Activated naive CD4-positive, alpha-beta T cell treated with anti-CD3 and anti-CD28 coated beads, Interleukin-2, amount 50 U/mL, for 16 hours (primary cell): ENCODE data around the gene KRT2.

Experiments
- DNase-seq: peaks from one replicate; pipeline ENCODE4 v3.0.0-alpha.2; 2020

The KRT2 gene

DNA sequence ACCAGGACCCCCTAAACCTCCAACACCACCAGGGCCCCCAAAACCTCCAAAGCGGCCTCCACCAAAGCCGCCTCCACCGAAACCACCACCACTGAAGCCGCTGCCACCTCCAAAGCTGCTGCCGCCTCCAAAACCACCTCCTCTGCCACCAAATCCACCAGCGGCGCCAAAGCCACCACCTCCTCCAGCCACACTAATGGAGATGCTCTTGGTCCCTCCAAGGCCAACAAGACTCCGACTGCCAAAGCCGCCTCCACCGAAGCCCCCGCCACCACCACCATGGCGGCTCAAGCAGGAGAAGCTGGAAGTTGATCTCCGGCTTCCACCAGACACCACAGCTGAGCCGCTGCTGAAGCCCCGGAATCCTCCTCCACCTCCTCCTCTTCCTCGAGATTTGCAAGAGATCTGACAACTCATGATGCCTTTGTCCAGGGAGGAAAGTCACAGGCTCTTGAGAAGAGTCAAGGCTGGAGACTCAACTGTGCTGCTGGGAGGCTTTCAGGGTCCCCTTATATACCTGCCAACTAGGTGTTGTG lies at the start of gene KRT2:
Gene KRT2, minus strand, starts transcription at position 486 of the 536 bp plus-strand sequence. Its CDS starts 69 bp downstream, at position 417.
- DNase-seq, result no peak

- no peak for DNase-seq
Observed at GRCh38 chr12:52701281-52701680, 49.3 kb upstream of the KRT2 start.

- no peak for DNase-seq
Observed at GRCh38 chr12:52699960-52700359, 47.9 kb upstream of the KRT2 start.

- no peak for DNase-seq
Observed at GRCh38 chr12:52699373-52699772, 47.4 kb upstream of the KRT2 start.

DNA sequence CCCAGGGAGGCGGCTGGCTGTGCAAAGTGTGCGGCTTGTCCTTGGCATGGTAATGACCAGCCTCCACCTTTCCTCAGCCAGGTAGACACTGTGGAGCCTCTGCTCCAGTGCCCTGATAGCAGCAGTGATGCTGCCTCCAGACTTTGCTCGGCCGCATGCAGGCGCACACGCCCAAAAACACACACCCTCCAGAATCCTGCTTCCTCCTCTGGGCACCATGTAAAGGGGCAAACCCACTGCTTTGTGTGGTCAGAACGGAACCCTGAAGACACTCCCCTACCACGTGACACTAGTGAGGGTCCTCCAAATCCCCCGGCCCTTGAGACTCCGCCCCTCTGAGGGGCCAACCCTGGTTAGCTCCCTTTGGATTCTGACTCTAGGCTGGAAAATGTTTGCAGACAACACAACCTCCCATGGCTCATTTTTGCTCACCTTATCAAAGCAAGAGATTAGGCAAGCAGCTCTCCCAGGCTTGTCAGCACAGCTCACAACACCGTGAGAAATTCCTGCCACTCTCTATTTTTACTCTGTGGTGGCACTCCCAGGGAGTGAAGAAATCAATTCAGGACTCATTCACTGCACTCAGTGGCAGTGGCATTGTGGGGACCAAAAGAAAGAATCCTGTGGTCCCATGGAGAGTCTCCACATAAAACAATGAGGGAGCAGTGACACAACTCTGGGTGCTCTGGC lies 46.8 kb upstream of the KRT2 start:
- no peak for DNase-seq

DNA sequence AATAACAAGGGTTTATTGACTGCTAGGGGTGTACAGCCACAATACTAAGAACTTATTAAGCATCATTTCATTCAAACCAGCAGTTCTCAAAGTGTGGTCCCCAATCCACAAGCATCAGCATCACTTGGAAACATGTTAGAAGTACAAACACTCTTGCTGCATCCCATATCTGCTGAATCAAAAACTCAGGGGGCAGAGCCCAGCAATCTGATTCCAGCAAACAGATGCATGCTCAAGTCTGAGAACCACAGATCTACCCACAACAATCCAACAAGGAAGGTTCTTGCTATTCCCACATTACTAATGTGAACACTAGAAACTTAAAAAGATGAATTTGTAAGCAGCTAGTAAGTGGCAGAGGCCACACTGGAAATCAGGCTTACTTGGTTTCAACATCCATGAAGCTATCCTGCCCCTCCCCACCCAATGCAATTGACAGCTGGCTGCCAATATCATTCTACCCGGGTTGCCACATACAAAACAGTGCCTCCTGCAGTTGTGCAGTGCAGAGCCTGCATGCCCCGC lies 45.1 kb upstream of the KRT2 start:
- no peak for DNase-seq

- no peak for DNase-seq
Observed at GRCh38 chr12:52696588-52696987, 44.6 kb upstream of the KRT2 start.

GRCh38 chr12:52695039-52695438 lies 43.0 kb upstream of the KRT2 start:
- no peak for DNase-seq

- DNase-seq, result no peak
Observed at GRCh38 chr12:52694151-52694550, 42.1 kb upstream of the KRT2 start.

DNA sequence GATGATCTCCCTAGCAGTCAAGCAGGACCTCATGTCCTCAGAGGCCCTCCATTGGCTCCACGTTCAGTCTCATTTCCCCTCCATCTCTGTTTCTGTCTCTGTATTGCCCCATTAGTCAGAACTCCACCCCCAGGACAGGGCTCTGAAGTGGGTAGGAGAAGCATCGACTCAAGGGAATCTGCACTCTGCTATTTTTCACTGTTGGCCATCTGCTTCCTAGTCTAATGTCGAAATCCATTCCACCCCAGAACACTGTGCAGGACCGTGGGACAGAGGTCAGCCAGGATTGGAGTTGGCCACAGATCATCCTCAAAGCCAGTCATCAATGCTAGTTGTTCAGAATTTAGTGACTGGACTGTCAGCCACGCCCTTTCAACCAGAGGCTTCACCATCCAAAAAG lies 41.2 kb upstream of the KRT2 start:
- no peak for DNase-seq

DNA sequence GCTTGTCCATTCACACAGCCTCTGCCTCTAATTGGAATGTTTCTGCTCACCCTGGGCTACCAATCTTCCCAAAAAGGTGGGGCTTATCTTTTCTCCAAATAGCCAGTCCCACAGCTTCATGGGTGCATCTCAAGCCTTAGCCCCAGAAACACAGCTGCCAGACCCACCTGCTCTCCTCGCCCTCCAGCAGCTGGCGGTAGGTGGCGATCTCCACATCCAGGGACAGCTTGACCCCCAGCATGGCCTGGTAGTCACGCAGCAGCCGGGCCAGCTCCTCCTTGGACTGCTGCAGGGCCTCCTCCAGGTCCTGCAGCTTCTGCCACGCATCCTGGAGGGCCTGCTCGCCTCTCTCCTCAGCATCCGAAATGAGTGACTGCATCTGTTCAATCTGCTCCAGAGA lies 40.2 kb upstream of the KRT2 start:
- no peak for DNase-seq

GRCh38 chr12:52691841-52692150 lies 39.8 kb upstream of the KRT2 start:
- DNase-seq, result no peak

GRCh38 chr12:52691076-52691840 lies 39.2 kb upstream of the KRT2 start:
- DNase-seq, result peak; percentile 67

DNA sequence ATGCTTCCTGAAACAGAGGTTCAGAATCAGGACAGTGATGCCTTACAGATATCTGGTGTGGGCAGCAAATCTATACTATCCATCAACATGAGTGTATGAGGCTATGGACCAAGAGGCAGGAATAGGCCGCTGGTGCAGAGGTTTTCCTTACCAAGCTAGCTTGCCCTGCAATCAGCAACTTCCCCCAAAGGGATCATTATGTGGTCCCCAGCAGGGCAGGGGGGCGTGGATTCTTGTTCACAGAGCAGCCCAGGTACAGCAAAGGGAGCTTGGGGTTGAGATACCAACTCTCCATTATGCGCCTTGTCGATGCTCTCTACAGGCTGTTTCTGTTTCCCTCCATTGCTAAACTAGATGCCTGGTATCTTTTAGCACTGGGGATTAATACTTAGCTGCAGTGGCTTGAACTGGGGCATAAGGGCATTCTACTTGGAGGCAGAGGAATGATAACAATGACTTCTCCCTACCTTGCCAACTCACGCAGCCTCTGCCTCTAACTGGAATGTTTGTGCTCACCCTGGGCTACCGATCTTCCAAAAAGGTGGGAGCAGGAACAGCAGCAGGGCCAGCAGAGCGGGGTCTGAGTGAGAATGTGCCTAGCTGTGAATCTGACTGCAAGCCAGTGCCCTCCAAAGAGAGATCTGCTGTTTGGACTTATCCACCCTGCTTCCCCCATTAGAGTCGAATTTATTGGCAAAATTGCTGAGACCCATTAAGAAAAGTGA lies 38.5 kb upstream of the KRT2 start:
- DNase-seq, result no peak

GRCh38 chr12:52689936-52690335 lies 37.9 kb upstream of the KRT2 start:
- DNase-seq, result no peak

- no peak for DNase-seq
Observed at GRCh38 chr12:52689239-52689638, 37.2 kb upstream of the KRT2 start.

DNA sequence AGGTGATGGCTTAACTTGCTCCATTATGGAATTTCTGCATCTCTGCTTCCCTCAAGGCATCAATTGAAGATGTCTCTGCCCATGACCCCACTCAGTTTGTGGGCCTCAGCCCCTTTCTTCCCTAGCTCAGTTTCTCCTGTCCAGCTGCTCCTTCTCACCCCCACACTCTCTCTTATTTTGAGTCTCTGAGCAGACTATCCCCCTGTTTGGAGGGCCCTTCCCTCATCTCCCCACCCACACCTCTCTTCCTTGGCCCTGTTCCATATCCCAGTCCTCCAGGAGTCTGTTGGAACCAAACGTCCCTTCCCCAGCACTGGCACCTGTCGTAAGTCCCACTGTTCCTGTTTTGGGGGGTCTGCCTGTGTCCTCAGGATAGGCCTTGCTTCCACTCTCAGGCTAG lies 36.5 kb upstream of the KRT2 start:
- no peak for DNase-seq

GRCh38 chr12:52687497-52688385 lies 35.7 kb upstream of the KRT2 start:
- no peak for DNase-seq

- no peak for DNase-seq
Observed at GRCh38 chr12:52686756-52687487, 34.9 kb upstream of the KRT2 start.

- DNase-seq, result no peak
Observed at GRCh38 chr12:52686063-52686462, 34.1 kb upstream of the KRT2 start.

DNA sequence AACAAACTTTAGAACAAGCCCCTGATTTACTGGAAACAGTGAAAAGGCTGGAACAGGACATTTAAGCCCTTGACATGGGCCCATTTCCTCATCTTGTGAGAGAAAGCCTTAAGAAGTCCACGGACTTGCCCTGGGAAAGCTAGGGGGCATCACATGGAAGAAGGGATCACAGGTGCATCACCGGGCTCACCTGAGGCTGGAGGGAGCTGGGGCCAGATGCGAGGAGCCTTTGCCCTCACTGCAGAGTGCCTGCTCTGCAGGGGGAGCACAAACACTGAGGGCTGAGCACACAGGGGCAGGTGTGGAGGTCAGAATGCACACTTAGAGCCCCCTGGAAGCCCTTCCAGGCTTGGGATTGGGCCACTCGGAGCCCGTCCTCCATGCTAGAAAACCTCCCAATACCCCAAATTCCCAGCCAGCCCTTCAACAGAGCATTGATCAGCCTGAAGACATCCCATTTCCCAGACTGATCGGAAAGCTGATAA lies 33.4 kb upstream of the KRT2 start:
- no peak for DNase-seq

GRCh38 chr12:52684431-52684830 lies 32.4 kb upstream of the KRT2 start:
- DNase-seq, result no peak
